Upper lobe of right lung (tissue), 1 donor: Measurements from ENCODE around the gene DNAJC2. TPM values are rescaled to one million over a fixed set of nuclear protein-coding genes. Genes with fewer than 3 reads are reported as not detected.

Experiments used
- ATAC-seq: fragments of 200-7000 bp; cut with Tn5 transposase; one replicate; pipeline ENCODE4 v1.9.1; 2020; ENCODE audit warnings: mild to moderate bottlenecking, moderate library complexity
- DNase-seq: peaks from one replicate; pipeline ENCODE4 v3.0.0-alpha.2; 2020
- H3K27ac ChIP-seq: fragments of 200-600 bp; one replicate; pipeline ENCODE4 v1.8.0; 2022
- H3K27me3 ChIP-seq: fragments of 200-600 bp; one replicate; pipeline ENCODE4 v1.8.0; 2022; ENCODE audit warnings: mild to moderate bottlenecking
- H3K36me3 ChIP-seq: fragments of 200-600 bp; one replicate; pipeline ENCODE4 v1.8.0; 2022
- H3K4me1 ChIP-seq: fragments of 200-600 bp; one replicate; pipeline ENCODE4 v1.8.0; 2022
- H3K4me3 ChIP-seq: fragments of 200-600 bp; one replicate; pipeline ENCODE4 v1.8.0; 2022; ENCODE audit warnings: mild to moderate bottlenecking
- H3K9me3 ChIP-seq: fragments of 200-600 bp; one replicate; pipeline ENCODE4 v1.8.0; 2022
- intact Hi-C: fragments of 100-400 bp; cut with DNase I; formaldehyde crosslinking; loops from one replicate; pipeline ENCODE4 v1.11.0; 2022
- total RNA-seq: library from RNA; stranded (reverse); fragmentation: NEBNext Ultra II Directional; extraction: Animal tissue kit (Norgen Biotek cat#: 25700); gene quantifications from one replicate; pipeline ENCODE4 v1.2.1, GENCODE V29; 2021
- TF ChIP-seq, protein P1 (sequence below): fragments of 200-600 bp; IDR thresholded peaks from one replicate; pipeline ENCODE4 v1.8.0; 2022; ENCODE audit warnings: antibody characterized with exemption
- donor health status: DM: no; HTN: yes; CAD: no; lungs with severe emphysema.

Gene DNAJC2
- total RNA-seq, 1 donor from 2014 or later, result 19.5 TPM

- intact Hi-C loops, result no loop called here
- no peak for ATAC-seq
Measured at GRCh38 chr7:103373866-103374643, 29.5 kb upstream of the DNAJC2 start.

DNA sequence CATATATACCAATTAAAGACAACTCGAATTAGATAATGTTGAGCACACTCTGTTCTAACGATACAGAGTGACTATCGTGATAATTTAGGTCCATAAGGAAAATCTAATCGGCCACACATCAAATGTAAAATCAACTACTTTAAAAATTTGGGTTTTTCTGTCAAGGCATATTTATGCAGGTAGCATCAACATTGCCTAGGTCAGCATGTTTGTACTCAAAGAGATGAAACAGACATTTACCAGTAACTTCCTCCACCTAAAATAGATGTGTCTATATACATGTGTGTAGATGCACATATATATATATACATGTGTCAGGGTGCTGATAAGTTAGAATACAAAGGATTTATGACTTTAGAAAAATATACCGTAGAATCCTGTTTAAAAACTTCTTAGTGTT is 24.9 kb upstream of the DNAJC2 start:
- H3K4me1 ChIP-seq, result no peaks in the 10 kb centered on the region
- H3K36me3 ChIP-seq, result peaks cover 55% of the 10 kb centered on the region
- intact Hi-C loops, result no loop called here
- ATAC-seq (no peak), DNase-seq (no peak)
- H3K9me3 ChIP-seq, result no peaks in the 10 kb centered on the region
- no peak overlapping the region for H3K27ac ChIP-seq
- TF ChIP-seq, protein P1, sequence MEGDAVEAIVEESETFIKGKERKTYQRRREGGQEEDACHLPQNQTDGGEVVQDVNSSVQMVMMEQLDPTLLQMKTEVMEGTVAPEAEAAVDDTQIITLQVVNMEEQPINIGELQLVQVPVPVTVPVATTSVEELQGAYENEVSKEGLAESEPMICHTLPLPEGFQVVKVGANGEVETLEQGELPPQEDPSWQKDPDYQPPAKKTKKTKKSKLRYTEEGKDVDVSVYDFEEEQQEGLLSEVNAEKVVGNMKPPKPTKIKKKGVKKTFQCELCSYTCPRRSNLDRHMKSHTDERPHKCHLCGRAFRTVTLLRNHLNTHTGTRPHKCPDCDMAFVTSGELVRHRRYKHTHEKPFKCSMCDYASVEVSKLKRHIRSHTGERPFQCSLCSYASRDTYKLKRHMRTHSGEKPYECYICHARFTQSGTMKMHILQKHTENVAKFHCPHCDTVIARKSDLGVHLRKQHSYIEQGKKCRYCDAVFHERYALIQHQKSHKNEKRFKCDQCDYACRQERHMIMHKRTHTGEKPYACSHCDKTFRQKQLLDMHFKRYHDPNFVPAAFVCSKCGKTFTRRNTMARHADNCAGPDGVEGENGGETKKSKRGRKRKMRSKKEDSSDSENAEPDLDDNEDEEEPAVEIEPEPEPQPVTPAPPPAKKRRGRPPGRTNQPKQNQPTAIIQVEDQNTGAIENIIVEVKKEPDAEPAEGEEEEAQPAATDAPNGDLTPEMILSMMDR, result no peak
- H3K4me3 ChIP-seq, result no peak overlapping the region
- H3K27me3 ChIP-seq, result no peaks in the 10 kb centered on the region

More at GRCh38 chr7:103373866-103374643, 29.5 kb upstream of the DNAJC2 start:
- Histone ChIP-seq H3K9me3 (no peaks in the 10 kb centered on the region), H3K27ac (no peak overlapping the region), H3K4me1 (no peaks in the 10 kb centered on the region), H3K36me3 (peaks cover 8% of the 10 kb centered on the region), H3K27me3 (no peaks in the 10 kb centered on the region), H3K4me3 (no peak overlapping the region)
- TF ChIP-seq, protein P1, result no peak
- no peak for DNase-seq

- H3K4me3 ChIP-seq, result peak overlapping the region; percentile 83
- ATAC-seq (no peak), DNase-seq (no peak)
- H3K36me3 ChIP-seq, result peaks cover 20% of the 10 kb centered on the region
- intact Hi-C loops, result no loop called here
- no peak overlapping the region for H3K27ac ChIP-seq
- no peaks in the 10 kb centered on the region for H3K27me3 ChIP-seq
- TF ChIP-seq, protein P1, result no peak
- H3K4me1 ChIP-seq, result peaks cover 39% of the 10 kb centered on the region
- no peaks in the 10 kb centered on the region for H3K9me3 ChIP-seq
Measured at GRCh38 chr7:103349805-103350204, 5.2 kb upstream of the DNAJC2 start.

DNA sequence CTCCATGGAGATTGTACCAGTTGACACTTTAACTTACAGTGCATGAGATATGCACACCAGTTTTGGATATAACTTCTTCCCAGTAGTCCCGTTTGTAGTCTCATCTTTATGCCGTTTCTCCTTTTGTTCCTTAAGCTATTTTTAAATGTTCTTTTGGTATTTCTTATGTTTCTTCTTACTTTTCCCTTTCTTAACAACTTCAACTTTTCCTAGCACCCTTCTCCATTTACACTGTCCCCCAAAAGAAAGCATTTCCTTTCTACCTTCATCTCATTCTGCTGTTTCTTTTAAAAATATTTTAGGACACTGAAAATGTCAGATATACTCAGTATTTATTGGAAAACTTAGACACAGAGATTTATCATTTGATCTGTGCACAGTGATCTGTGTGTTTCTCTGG is 4.4 kb upstream of the DNAJC2 start:
- Histone ChIP-seq H3K27ac (no peak overlapping the region), H3K4me3 (peak overlapping the region; percentile 83), H3K4me1 (peaks cover 39% of the 10 kb centered on the region), H3K36me3 (peaks cover 15% of the 10 kb centered on the region), H3K9me3 (no peaks in the 10 kb centered on the region), H3K27me3 (no peaks in the 10 kb centered on the region)
- TF ChIP-seq, protein P1, result no peak
- ATAC-seq, result no peak
- DNase-seq, result no peak
- intact Hi-C loops, result no loop called here

- no peak for ATAC-seq
Measured at GRCh38 chr7:103348452-103348851, 3.9 kb upstream of the DNAJC2 start.

More at GRCh38 chr7:103348452-103348851, 3.9 kb upstream of the DNAJC2 start:
- H3K27ac ChIP-seq, result peak overlapping the region; percentile 91
- peaks cover 11% of the 10 kb centered on the region for H3K36me3 ChIP-seq
- DNase-seq, result no peak
- H3K27me3 ChIP-seq, result no peaks in the 10 kb centered on the region
- intact Hi-C loops, result no loop called here
- H3K4me1 ChIP-seq, result peaks cover 42% of the 10 kb centered on the region
- TF ChIP-seq, protein P1, result no peak
- H3K9me3 ChIP-seq, result no peaks in the 10 kb centered on the region
- peak overlapping the region; percentile 83 for H3K4me3 ChIP-seq
